HUES64 (cell line): ENCODE results near the gene MRGPRF.

Experiments used
- H3K27ac ChIP-seq: 2 replicates; pipeline ENCODE4 v1.7.0; 2013; ENCODE audit warnings: low read depth, low read length, inconsistent platforms
- H3K27me3 ChIP-seq: 2 replicates; pipeline ENCODE4 v1.6.1; 2013; ENCODE audit warnings: mild to moderate bottlenecking, low read length; ENCODE audit not compliant: insufficient read depth
- H3K36me3 ChIP-seq: 2 replicates; pipeline ENCODE4 v1.6.1; 2013; ENCODE audit warnings: mild to moderate bottlenecking, low read length; ENCODE audit not compliant: insufficient read depth
- H3K4me1 ChIP-seq: 2 replicates; pipeline ENCODE4 v1.6.1; 2013; ENCODE audit warnings: mild to moderate bottlenecking, low read length, moderate library complexity; ENCODE audit not compliant: insufficient read depth
- H3K4me3 ChIP-seq: 2 replicates; pipeline ENCODE4 v1.5.1; 2013; ENCODE audit warnings: mild to moderate bottlenecking, low read length, moderate library complexity
- H3K9ac ChIP-seq: 2 replicates; pipeline ENCODE4 v1.6.1; 2013; ENCODE audit warnings: mild to moderate bottlenecking, low read depth, low read length
- H3K9me3 ChIP-seq: 2 replicates; pipeline ENCODE4 v1.6.1; 2013; ENCODE audit warnings: low read depth, low read length; ENCODE audit not compliant: insufficient read depth
- WGBS: fragments of 150-250, 120-280 bp; methylation state at CpG from one replicate; pipeline ENCODE4 v1.1.7; 2013; ENCODE audit warnings: missing lambda C conversion rate; 5-methylcytosine and 5-hydroxymethylcytosine counted together

The MRGPRF gene

GRCh38 chr11:69014898-69015549, 2.0 kb upstream of the MRGPRF start:
- Histone ChIP-seq H3K4me3 (no peak overlapping the region), H3K9me3 (no peaks in the 10 kb centered on the region), H3K27me3 (peaks cover 3% of the 10 kb centered on the region; the same call in 1 of the 2 replicates), H3K4me1 (peaks cover 31% of the 10 kb centered on the region), H3K9ac (no peak overlapping the region), H3K36me3 (no peaks in the 10 kb centered on the region), H3K27ac (no peak overlapping the region; the same call in 1 of the 2 replicates)
- 79% methylated on average over 9 of the region's 9 CpGs for WGBS

- H3K27me3 ChIP-seq, result peaks cover 3% of the 10 kb centered on the region; the same call in 1 of the 2 replicates
- no peaks in the 10 kb centered on the region for H3K9me3 ChIP-seq
- 0 out of 2 replicates have a peak overlapping the region, but pooled peaks have one; percentile 10 for H3K9ac ChIP-seq
- H3K36me3 ChIP-seq, result no peaks in the 10 kb centered on the region
- peak overlapping the region; percentile 21; the same call in 1 of the 2 replicates for H3K27ac ChIP-seq
- peaks cover 32% of the 10 kb centered on the region for H3K4me1 ChIP-seq
- 27% methylated on average over 28 of the region's 28 CpGs for WGBS
- peak overlapping the region; percentile 32 for H3K4me3 ChIP-seq
These were observed 1.2 kb upstream of the MRGPRF start for GRCh38 chr11:69014084-69014851.

GRCh38 chr11:69012092-69013008, 696 bp downstream of the MRGPRF start:
- Histone ChIP-seq H3K4me1 (peaks cover 47% of the 10 kb centered on the region), H3K9me3 (no peaks in the 10 kb centered on the region), H3K36me3 (no peaks in the 10 kb centered on the region), H3K27ac (peak overlapping the region; percentile 52; the same call in 1 of the 2 replicates), H3K27me3 (peaks cover 3% of the 10 kb centered on the region; the same call in 1 of the 2 replicates), H3K4me3 (peak overlapping the region; percentile 56), H3K9ac (peak overlapping the region; percentile 36; the same call in 1 of the 2 replicates)
- 29% methylated on average over 21 of the region's 21 CpGs for WGBS

- H3K27me3 ChIP-seq, result peaks cover 3% of the 10 kb centered on the region; the same call in 1 of the 2 replicates
- H3K27ac ChIP-seq, result no peak overlapping the region
- 88% methylated on average over 9 of the region's 9 CpGs for WGBS
- H3K36me3 ChIP-seq, result no peaks in the 10 kb centered on the region
- peaks cover 47% of the 10 kb centered on the region for H3K4me1 ChIP-seq
- H3K4me3 ChIP-seq, result peak overlapping the region; percentile 56; the same call in 1 of the 2 replicates
- H3K9me3 ChIP-seq, result no peaks in the 10 kb centered on the region
- no peak overlapping the region for H3K9ac ChIP-seq
These were observed 1.4 kb downstream of the MRGPRF start for GRCh38 chr11:69011624-69012091.

- H3K9ac ChIP-seq, result peak overlapping the region; percentile 63
These were observed 2.0 kb downstream of the MRGPRF start for GRCh38 chr11:69010964-69011623.

GRCh38 chr11:69010361-69010891, 2.6 kb downstream of the MRGPRF start:
- Histone ChIP-seq H3K36me3 (no peaks in the 10 kb centered on the region), H3K9ac (peak overlapping the region; percentile 63), H3K4me1 (peaks cover 47% of the 10 kb centered on the region), H3K4me3 (peak overlapping the region; percentile 47), H3K27ac (no peak overlapping the region), H3K9me3 (no peaks in the 10 kb centered on the region), H3K27me3 (peaks cover 3% of the 10 kb centered on the region; the same call in 1 of the 2 replicates)
- 68% methylated on average over 9 of the region's 9 CpGs for WGBS

More at GRCh38 chr11:69010964-69011623, 2.0 kb downstream of the MRGPRF start:
- Histone ChIP-seq H3K4me3 (peak overlapping the region; percentile 47), H3K9me3 (no peaks in the 10 kb centered on the region), H3K4me1 (peaks cover 47% of the 10 kb centered on the region), H3K36me3 (no peaks in the 10 kb centered on the region), H3K27ac (no peak overlapping the region), H3K27me3 (peaks cover 3% of the 10 kb centered on the region; the same call in 1 of the 2 replicates)
- WGBS, result 10% methylated on average over 43 of the region's 43 CpGs

GRCh38 chr11:69009441-69010211, 3.4 kb downstream of the MRGPRF start:
- Histone ChIP-seq H3K4me1 (peaks cover 44% of the 10 kb centered on the region), H3K27me3 (peaks cover 3% of the 10 kb centered on the region; the same call in 1 of the 2 replicates), H3K36me3 (no peaks in the 10 kb centered on the region), H3K9me3 (no peaks in the 10 kb centered on the region), H3K27ac (no peak overlapping the region), H3K9ac (no peak overlapping the region), H3K4me3 (no peak overlapping the region)
- 86% methylated on average over 16 of the region's 16 CpGs for WGBS

- Histone ChIP-seq H3K36me3 (0 out of 2 replicates have a peak, but pooled peaks cover 4% of the 10 kb centered on the region), H3K9ac (no peak overlapping the region), H3K9me3 (no peaks in the 10 kb centered on the region), H3K4me3 (no peak overlapping the region), H3K27me3 (peaks cover 3% of the 10 kb centered on the region; the same call in 1 of the 2 replicates), H3K4me1 (peaks cover 36% of the 10 kb centered on the region), H3K27ac (no peak overlapping the region)
- WGBS, result 68% methylated on average over 17 of the region's 17 CpGs
These were observed 4.2 kb downstream of the MRGPRF start for GRCh38 chr11:69008737-69009440.

- WGBS, result 80% methylated on average over 8 of the region's 8 CpGs
- Histone ChIP-seq H3K9me3 (no peaks in the 10 kb centered on the region), H3K9ac (no peak overlapping the region), H3K27me3 (peaks cover 3% of the 10 kb centered on the region; the same call in 1 of the 2 replicates), H3K4me3 (no peak overlapping the region), H3K4me1 (peaks cover 36% of the 10 kb centered on the region), H3K36me3 (0 out of 2 replicates have a peak, but pooled peaks cover 4% of the 10 kb centered on the region), H3K27ac (no peak overlapping the region)
These were observed 5.1 kb downstream of the MRGPRF start for GRCh38 chr11:69007975-69008381.
